IMR-90 (cell line): ENCODE data around the gene DLG4. TPM values are rescaled to one million over a fixed set of nuclear protein-coding genes. Genes with fewer than 3 reads are reported as not detected.

ENCODE experiments used
- ATAC-seq: fragments of 200-7000 bp; cut with Tn5 transposase; 2 replicates; pipeline ENCODE4 v1.9.1; 2020; ENCODE audit warnings: low read depth, mild to moderate bottlenecking, moderate library complexity
- BruUV-seq: library from RNA; stranded (reverse); fragments of 400-500 nt; replicated peaks from 2 replicates; lab custom pipeline; 2021; lab: Mats Ljungman, UMichigan
- CTCF ChIA-PET: fragments of 300-600 bp; formaldehyde crosslinking; extraction: SDS; loops from one replicate; lab custom pipeline; 2021; ENCODE audit warnings: antibody characterized with exemption; lab: Yijun Ruan, JAX
- POLR2A ChIA-PET: fragments of 300-600 bp; sonication (Branson Sonifier 250); formaldehyde crosslinking; loops from one replicate; lab custom pipeline; 2022; ENCODE audit warnings: antibody characterized with exemption; ENCODE audit not compliant: unreplicated experiment; lab: Charles Lee
- DNase-seq: peaks from one replicate; pipeline ENCODE4 v3.0.0; 2013
- H2AFZ ChIP-seq: replicated peaks from 2 replicates; pipeline ENCODE3; 2013; ENCODE audit warnings: low read length, mild to moderate bottlenecking; ENCODE audit not compliant: poor library complexity
- H2AK5ac ChIP-seq: 2 replicates; pipeline ENCODE4 v1.6.1; 2013; ENCODE audit warnings: low read depth, low read length, inconsistent platforms
- H2AK9ac ChIP-seq: replicated peaks from 2 replicates; pipeline ENCODE3; 2013; ENCODE audit warnings: mild to moderate bottlenecking, low read depth, low read length, moderate library complexity; ENCODE audit not compliant: poor library complexity
- H2BK120ac ChIP-seq: 2 replicates; pipeline ENCODE4 v1.6.1; 2013; ENCODE audit warnings: low read depth, low read length, inconsistent platforms
- H2BK15ac ChIP-seq: 3 replicates; pipeline ENCODE4 v1.6.1; 2013; ENCODE audit warnings: low read depth, low read length, inconsistent platforms
- H2BK20ac ChIP-seq: 2 replicates; pipeline ENCODE4 v1.6.1; 2013; ENCODE audit warnings: low read depth, mild to moderate bottlenecking, inconsistent platforms, low read length, moderate library complexity
- H2BK5ac ChIP-seq: 2 replicates; pipeline ENCODE4 v1.6.1; 2013; ENCODE audit warnings: mild to moderate bottlenecking, low read depth, low read length, inconsistent platforms; ENCODE audit not compliant: poor library complexity, severe bottlenecking
- H3K14ac ChIP-seq: replicated peaks from 2 replicates; pipeline ENCODE4 v1.6.1; 2013; ENCODE audit warnings: low read depth, low read length, inconsistent platforms
- H3K18ac ChIP-seq: 2 replicates; pipeline ENCODE4 v1.6.1; 2013; ENCODE audit warnings: low read depth, low read length, control low read depth
- H3K23ac ChIP-seq: 2 replicates; pipeline ENCODE4 v1.6.1; 2013; ENCODE audit warnings: low read depth, low read length, inconsistent platforms
- H3K27ac ChIP-seq: 2 replicates; pipeline ENCODE4 v1.5.1; 2013; ENCODE audit warnings: mild to moderate bottlenecking, control low read depth, low read length; ENCODE audit not compliant: insufficient read depth
- H3K27me3 ChIP-seq: 2 replicates; pipeline ENCODE4 v1.6.1; 2013; ENCODE audit warnings: low read length; ENCODE audit not compliant: control insufficient read depth, insufficient read depth
- H3K36me3 ChIP-seq: 2 replicates; pipeline ENCODE4 v1.6.1; 2013; ENCODE audit warnings: low read length, mixed read lengths; ENCODE audit not compliant: control insufficient read depth, insufficient read depth
- H3K4ac ChIP-seq: 2 replicates; pipeline ENCODE4 v1.6.1; 2013; ENCODE audit warnings: low read depth, low read length, inconsistent platforms
- H3K4me1 ChIP-seq: 2 replicates; pipeline ENCODE4 v1.6.1; 2013; ENCODE audit warnings: low read length, mixed read lengths; ENCODE audit not compliant: control insufficient read depth, insufficient read depth
- H3K4me2 ChIP-seq: 2 replicates; pipeline ENCODE4 v1.6.1; 2013; ENCODE audit warnings: low read depth, mild to moderate bottlenecking, control low read depth, low read length, moderate library complexity
- H3K4me3 ChIP-seq: 2 replicates; pipeline ENCODE4 v1.5.1; 2013; ENCODE audit warnings: low read depth, mild to moderate bottlenecking, control low read depth, low read length, moderate library complexity; ENCODE audit not compliant: insufficient read depth
- H3K56ac ChIP-seq: 2 replicates; pipeline ENCODE4 v1.6.1; 2013; ENCODE audit warnings: low read length, inconsistent platforms; ENCODE audit not compliant: insufficient read depth; ENCODE audit errors: extremely low read depth
- H3K79me1 ChIP-seq, 2 experiments: 2 replicates each; pipeline ENCODE4 v1.6.1; 2013; ENCODE audit warnings: low read length in 2 of 2, inconsistent platforms in 1 of 2, low read depth in 1 of 2
- H3K9ac ChIP-seq: 2 replicates; pipeline ENCODE4 v1.6.1; 2013; ENCODE audit warnings: low read depth, low read length, control low read depth
- H3K9me1 ChIP-seq: 2 replicates; pipeline ENCODE4 v1.6.1; 2013; ENCODE audit warnings: low read length, inconsistent platforms; ENCODE audit not compliant: insufficient read depth
- H3K9me3 ChIP-seq: 2 replicates; pipeline ENCODE4 v1.6.1; 2013; ENCODE audit warnings: low read length; ENCODE audit not compliant: control insufficient read depth, insufficient read depth
- H4K20me1 ChIP-seq: 2 replicates; pipeline ENCODE4 v1.6.1; 2013; ENCODE audit warnings: low read length, inconsistent platforms; ENCODE audit not compliant: insufficient read depth
- H4K5ac ChIP-seq: 2 replicates; pipeline ENCODE4 v1.6.1; 2013; ENCODE audit warnings: mild to moderate bottlenecking, low read depth, low read length, control low read depth
- H4K8ac ChIP-seq, 2 experiments: 2 replicates each; pipeline ENCODE4 v1.6.1; 2013; ENCODE audit warnings: low read depth in 2 of 2, low read length in 2 of 2, control low read depth in 1 of 2, inconsistent platforms in 1 of 2
- H4K91ac ChIP-seq: 2 replicates; pipeline ENCODE4 v1.6.1; 2013; ENCODE audit warnings: low read depth, low read length, inconsistent platforms; ENCODE audit not compliant: insufficient read depth
- BHLHE40 ChIP-seq: fragments of 150-350 bp; IDR thresholded peaks from 2 replicates; pipeline ENCODE4 v1.6.1; 2016; ENCODE audit warnings: mild to moderate bottlenecking, low read depth, low read length
- CEBPB ChIP-seq: IDR thresholded peaks from 2 replicates; pipeline ENCODE4 v1.6.1; 2012; ENCODE audit warnings: low read depth, low read length, improper control_type of control experiment
- CHD1 ChIP-seq: IDR thresholded peaks from 2 replicates; pipeline ENCODE4 v1.6.1; 2012; ENCODE audit warnings: low read depth, low read length, improper control_type of control experiment
- ELK1 ChIP-seq: fragments of 150-350 bp; IDR thresholded peaks from 2 replicates; pipeline ENCODE4 v1.6.1; 2016; ENCODE audit warnings: low read depth, mild to moderate bottlenecking, low read length, moderate library complexity, borderline replicate concordance
- FOS ChIP-seq: fragments of 150-350 bp; IDR thresholded peaks from 2 replicates; pipeline ENCODE4 v1.6.1; 2016; ENCODE audit warnings: low read depth, low read length
- MAFK ChIP-seq: IDR thresholded peaks from 2 replicates; pipeline ENCODE4 v1.6.1; 2012; ENCODE audit warnings: low read depth, low read length, improper control_type of control experiment
- MAZ ChIP-seq: IDR thresholded peaks from 2 replicates; pipeline ENCODE4 v1.6.1; 2012; ENCODE audit warnings: low read depth, mild to moderate bottlenecking, low read length, improper control_type of control experiment, moderate library complexity, borderline replicate concordance
- MXI1 ChIP-seq: IDR thresholded peaks from 2 replicates; pipeline ENCODE4 v1.6.1; 2012; ENCODE audit warnings: low read depth, mild to moderate bottlenecking, low read length, moderate library complexity, borderline replicate concordance
- NFE2L2 ChIP-seq: fragments of 150-350 bp; IDR thresholded peaks from 2 replicates; pipeline ENCODE4 v1.6.1; 2016; ENCODE audit warnings: low read depth, mild to moderate bottlenecking, low read length
- POLR2A ChIP-seq: IDR thresholded peaks from 2 replicates; pipeline ENCODE4 v1.6.1; 2012; ENCODE audit warnings: mild to moderate bottlenecking, low read depth, low read length
- RAD21 ChIP-seq: IDR thresholded peaks from 2 replicates; pipeline ENCODE4 v1.6.1; 2012; ENCODE audit warnings: low read length, improper control_type of control experiment
- RCOR1 ChIP-seq: IDR thresholded peaks from 2 replicates; pipeline ENCODE4 v1.6.1; 2012; ENCODE audit warnings: mild to moderate bottlenecking, low read length, improper control_type of control experiment; ENCODE audit not compliant: insufficient replicate concordance
- RFX5 ChIP-seq: IDR thresholded peaks from 2 replicates; pipeline ENCODE4 v1.8.0; 2012; ENCODE audit warnings: low read depth, mild to moderate bottlenecking, low read length, moderate library complexity
- USF2 ChIP-seq: fragments of 150-350 bp; IDR thresholded peaks from 2 replicates; pipeline ENCODE4 v1.6.1; 2017; ENCODE audit warnings: mild to moderate bottlenecking, antibody characterized with exemption, low read length, low read depth
- WGBS, 2 experiments: methylation state at CpG; one replicate each; pipeline versions ENCODE4 v1.1.5 to v1.1.7; 2013; ENCODE audit warnings: missing lambda C conversion rate in 2 of 2; ENCODE audit not compliant: insufficient read length in 1 of 2; ENCODE audit errors: extremely low coverage in 2 of 2; 5-methylcytosine and 5-hydroxymethylcytosine counted together
- dilution Hi-C: fragments of 300-500 bp; cut with HindIII; formaldehyde crosslinking; loops from one replicate; pipeline ENCODE4 v1.14.3; 2018; ENCODE audit warnings: low sequenced_read_pairs; ENCODE audit not compliant: unreplicated experiment
- in situ Hi-C: fragments of 300-500 bp; cut with MboI; formaldehyde crosslinking; loops from 3 replicates; pipeline ENCODE4 v1.14.3; 2019; ENCODE audit warnings: low sequenced_read_pairs, inconsistent platforms, mixed read lengths
- intact Hi-C: fragments of 100-400 bp; cut with micrococcal nuclease; formaldehyde crosslinking; loops from 2 replicates; pipeline ENCODE4 v1.10.0; 2022
- polyA plus RNA-seq, 3 experiments: library from polyadenylated mRNA; depleted of rRNA; stranded (reverse); fragments of >200 nt; gene quantifications; 2 replicates each; pipeline ENCODE4 v1.2.3, GENCODE V29; 2012; ENCODE audit warnings: low replicate concordance in 1 of 3
- total RNA-seq: library from RNA; depleted of rRNA; stranded (reverse); fragments of >200 nt; gene quantifications from 2 replicates; pipeline ENCODE4 v1.2.3, GENCODE V29; 2012
- TF ChIP-seq, protein P1 (sequence below): conservative IDR thresholded peaks from 2 replicates; pipeline ENCODE4 v1.5.1; 2012; ENCODE audit warnings: mild to moderate bottlenecking, low read depth, low read length, improper control_type of control experiment

DLG4 gene
- total and polyA plus RNA-seq, 2 of the 4 experiments (the other 2 are of a cell fraction), result 8.2 to 30.5 TPM

DNA sequence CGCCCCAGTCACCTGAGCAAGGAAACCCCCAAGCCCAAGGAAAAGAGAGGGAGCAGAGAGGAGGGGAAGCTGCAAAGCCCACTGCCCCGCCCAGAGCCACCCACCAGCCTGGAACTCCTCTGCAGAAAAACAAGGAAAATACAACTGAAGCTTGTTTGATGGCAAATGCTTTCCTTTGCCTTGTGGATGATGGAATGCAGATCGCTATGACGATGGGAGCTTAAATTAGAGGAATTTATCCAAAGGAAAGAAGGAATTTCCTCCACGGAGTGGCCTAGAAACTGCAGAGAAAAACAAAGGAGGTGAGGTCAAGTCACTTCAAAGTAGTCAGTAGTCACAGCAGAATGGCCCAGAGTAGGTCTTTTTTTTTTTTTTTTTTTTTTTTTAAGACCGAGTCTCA, 73.5 kb downstream of the DLG4 start:
- Histone ChIP-seq H3K4me3 (no peak overlapping the region), H3K14ac (no peak overlapping the region), H4K91ac (no peak overlapping the region), H3K9me3 (no peaks in the 10 kb centered on the region), H3K9ac (no peak overlapping the region), H2BK120ac (no peak overlapping the region), H3K4me2 (no peak overlapping the region), H3K56ac (no peak overlapping the region), H2AK5ac (no peak overlapping the region), H3K18ac (no peak overlapping the region), H4K5ac (no peak overlapping the region), H3K4ac (no peak overlapping the region), H2BK20ac (no peak overlapping the region), H4K20me1 (no peaks in the 10 kb centered on the region), H2AK9ac (no peak overlapping the region), H2AFZ (no peak overlapping the region), H4K8ac (no peak overlapping the region), H2BK5ac (no peak overlapping the region), H3K36me3 (no peaks in the 10 kb centered on the region), H3K23ac (no peak overlapping the region), H2BK15ac (no peak overlapping the region), H3K4me1 (no peaks in the 10 kb centered on the region), H3K9me1 (no peaks in the 10 kb centered on the region), H3K79me1 (no peaks in the 10 kb centered on the region), H3K27ac (no peak overlapping the region), H3K27me3 (peaks cover 24% of the 10 kb centered on the region)
- in situ Hi-C loops (loop anchor here (25.0 kb wide), 1 partner anchor 234 kb away; no protein-coding TSS in a partner anchor), dilution Hi-C loops (no loop called here), intact Hi-C loops (no loop called here)
- POLR2A ChIA-PET, result no interaction called here
- ATAC-seq (no peak), DNase-seq (no peak)
- WGBS, 2 experiments, result 81% methylated on average over 2 of the region's 6 CpGs; no CpG with 5 or more reads in 1 of the 2 experiments
- TF ChIP-seq RAD21 (no peak), POLR2A (no peak), USF2 (no peak), MAZ (no peak), FOS (no peak), BHLHE40 (no peak), RFX5 (no peak), MXI1 (no peak), CEBPB (no peak), CHD1 (no peak), MAFK (no peak), ELK1 (no peak), RCOR1 (no peak), NFE2L2 (no peak)
- TF ChIP-seq, protein P1, sequence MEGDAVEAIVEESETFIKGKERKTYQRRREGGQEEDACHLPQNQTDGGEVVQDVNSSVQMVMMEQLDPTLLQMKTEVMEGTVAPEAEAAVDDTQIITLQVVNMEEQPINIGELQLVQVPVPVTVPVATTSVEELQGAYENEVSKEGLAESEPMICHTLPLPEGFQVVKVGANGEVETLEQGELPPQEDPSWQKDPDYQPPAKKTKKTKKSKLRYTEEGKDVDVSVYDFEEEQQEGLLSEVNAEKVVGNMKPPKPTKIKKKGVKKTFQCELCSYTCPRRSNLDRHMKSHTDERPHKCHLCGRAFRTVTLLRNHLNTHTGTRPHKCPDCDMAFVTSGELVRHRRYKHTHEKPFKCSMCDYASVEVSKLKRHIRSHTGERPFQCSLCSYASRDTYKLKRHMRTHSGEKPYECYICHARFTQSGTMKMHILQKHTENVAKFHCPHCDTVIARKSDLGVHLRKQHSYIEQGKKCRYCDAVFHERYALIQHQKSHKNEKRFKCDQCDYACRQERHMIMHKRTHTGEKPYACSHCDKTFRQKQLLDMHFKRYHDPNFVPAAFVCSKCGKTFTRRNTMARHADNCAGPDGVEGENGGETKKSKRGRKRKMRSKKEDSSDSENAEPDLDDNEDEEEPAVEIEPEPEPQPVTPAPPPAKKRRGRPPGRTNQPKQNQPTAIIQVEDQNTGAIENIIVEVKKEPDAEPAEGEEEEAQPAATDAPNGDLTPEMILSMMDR, result no peak
- CTCF ChIA-PET, result interaction anchor here (0.6 to 1.1 kb wide), 3 partner anchors 9 to 13 kb away, joined by 3 to 5 read pairs (median 4); no protein-coding TSS in a partner anchor
- BruUV-seq, result no TSS peak
